Measurements from ENCODE around the gene CFAP91. TPM values are rescaled to one million over a fixed set of nuclear protein-coding genes. Genes with fewer than 3 reads are reported as not detected.
A peak's percentile ranks its signal among the peaks of the same experiment; 100 is the strongest.

The CFAP91 gene
- total and polyA plus RNA-seq, 9 of the 15 experiments (the other 6 are each of a cell fraction or from before 2014, with no cell fraction given) = not detected

- peak; percentile 78 to 88 for TF ChIP-seq RAD21 (CRISPR knock-in tag; conservative IDR thresholded peaks at IDR 0.05 in 1 of 2, IDR thresholded peaks at IDR 0.05 in 1 of 2)
- TF ChIP-seq SMC3 (conservative IDR thresholded peaks at IDR 0.05; ENCODE audit: insufficient read depth, low read depth, low read length) = peak; percentile 36; the same call in 1 of the 2 replicates
- peak; percentile 74 for TF ChIP-seq DEAF1 (CRISPR knock-in tag; IDR thresholded peaks at IDR 0.05)
These were observed 21.5 kb upstream of the CFAP91 start (continued) for GRCh38 chr3:119681279-119681678.

- Histone ChIP-seq H2AFZ (ENCODE audit: low read depth, low read length) (no peak overlapping the region), H3K27me3 (ENCODE audit: control insufficient read depth in 2 of 2, insufficient read depth in 2 of 2, low read length in 2 of 2) (no peaks in the 10 kb centered on the region), H3K4me2 (ENCODE audit: insufficient read depth, low read length) (no peak overlapping the region), H3K27ac (ENCODE audit: extremely low read depth, low read depth, low read length) (no peak overlapping the region), H3K36me3 (ENCODE audit: control insufficient read depth, insufficient read depth, low read length) (no peaks in the 10 kb centered on the region), H3K9ac (ENCODE audit: insufficient read depth in 1 of 2, low read depth in 2 of 2, low read length in 2 of 2) (no peak overlapping the region), H3K79me2 (ENCODE audit: control insufficient read depth, insufficient read depth, low read length) (no peaks in the 10 kb centered on the region), H3K4me3 (no peak overlapping the region), H3K9me3 (replicated peaks; ENCODE audit: control insufficient read depth, insufficient read depth, low read depth, low read length) (no peaks in the 10 kb centered on the region), H4K20me1 (replicated peaks; ENCODE audit: control insufficient read depth, insufficient read depth, low read length) (no peaks in the 10 kb centered on the region), H3K9me1 (ENCODE audit: control insufficient read depth, insufficient read depth, low read length) (no peaks in the 10 kb centered on the region), H3K4me1 (replicated peaks in 1 of 2; ENCODE audit: control insufficient read depth in 2 of 2, insufficient read depth in 2 of 2, low read length in 2 of 2) (peaks cover 0 to 4% of the 10 kb centered on the region in 2 experiments; a peak in 1 of 5 replicates)
- BruUV-seq (replicated peaks) = no TSS peak
- DNase-seq (ENCODE audit: extremely low read depth in 1 of 4, low spot score in 3 of 4) (no peak), ATAC-seq (no peak), FAIRE-seq (no peak)
- intact Hi-C loops (cut with micrococcal nuclease) = loop anchor here (5.0 to 10.0 kb wide), 5 partner anchors 66 to 799 kb away; no protein-coding TSS in a partner anchor
- POLR2A ChIA-PET = no interaction called here
- 0% methylated on average over 1 of the region's 1 CpG for whole genome bisulfite sequencing (ENCODE audit: insufficient coverage, low coverage, missing lambda C conversion rate)
- in situ Hi-C loops (cut with MboI) = loop anchor here (25.0 kb wide), 2 partner anchors 546 to 796 kb away; partner anchors contain the start of gene TEX55
- CTCF ChIA-PET (ENCODE audit: low intra/inter-chr PET ratio) = no interaction called here
- TF ChIP-seq RBM39 (optimal IDR thresholded peaks at IDR 0.05; ENCODE audit: low read depth, low read length) (no peak), RFX7 (CRISPR knock-in tag; IDR thresholded peaks at IDR 0.05) (no peak), IRF9 (tag; IDR thresholded peaks at IDR 0.05) (no peak), ZNF316 (IDR thresholded peaks at IDR 0.05) (no peak), TEAD1 (CRISPR knock-in tag; IDR thresholded peaks at IDR 0.05) (no peak), NFRKB (IDR thresholded peaks at IDR 0.05; ENCODE audit: low read depth) (no peak), PRMT5 (CRISPR knock-in tag; IDR thresholded peaks at IDR 0.05) (no peak), RBM34 (IDR thresholded peaks at IDR 0.05; ENCODE audit: borderline replicate concordance, insufficient read depth, low read length) (no peak), HDAC2 (IDR thresholded peaks at IDR 0.05) (no peak), ZNF3 (CRISPR knock-in tag; IDR thresholded peaks at IDR 0.05) (no peak), BCOR (IDR thresholded peaks at IDR 0.05) (no peak), GTF3C2 (IDR thresholded peaks at IDR 0.05; ENCODE audit: borderline replicate concordance, extremely low read depth, insufficient read length) (no peak), ELF4 (CRISPR knock-in tag; IDR thresholded peaks at IDR 0.05) (no peak), SAFB2 (IDR thresholded peaks at IDR 0.05; ENCODE audit: borderline replicate concordance, low read depth, low read length, severe bottlenecking) (no peak), XRCC4 (IDR thresholded peaks at IDR 0.05; ENCODE audit: extremely low read depth, insufficient read depth, insufficient read length) (no peak)
These were observed 19.4 kb upstream of the CFAP91 start for GRCh38 chr3:119683421-119683820.
